ENCODE measurements around the gene PDGFRA. TPM values are rescaled to one million over a fixed set of nuclear protein-coding genes. Genes with fewer than 3 reads are reported as not detected.
A peak's percentile ranks its signal among the peaks of the same experiment; 100 is the strongest.

The PDGFRA gene
- total RNA-seq, 4 donors from 2014 or later = 96.8 to 409 (median 226) TPM

DNA sequence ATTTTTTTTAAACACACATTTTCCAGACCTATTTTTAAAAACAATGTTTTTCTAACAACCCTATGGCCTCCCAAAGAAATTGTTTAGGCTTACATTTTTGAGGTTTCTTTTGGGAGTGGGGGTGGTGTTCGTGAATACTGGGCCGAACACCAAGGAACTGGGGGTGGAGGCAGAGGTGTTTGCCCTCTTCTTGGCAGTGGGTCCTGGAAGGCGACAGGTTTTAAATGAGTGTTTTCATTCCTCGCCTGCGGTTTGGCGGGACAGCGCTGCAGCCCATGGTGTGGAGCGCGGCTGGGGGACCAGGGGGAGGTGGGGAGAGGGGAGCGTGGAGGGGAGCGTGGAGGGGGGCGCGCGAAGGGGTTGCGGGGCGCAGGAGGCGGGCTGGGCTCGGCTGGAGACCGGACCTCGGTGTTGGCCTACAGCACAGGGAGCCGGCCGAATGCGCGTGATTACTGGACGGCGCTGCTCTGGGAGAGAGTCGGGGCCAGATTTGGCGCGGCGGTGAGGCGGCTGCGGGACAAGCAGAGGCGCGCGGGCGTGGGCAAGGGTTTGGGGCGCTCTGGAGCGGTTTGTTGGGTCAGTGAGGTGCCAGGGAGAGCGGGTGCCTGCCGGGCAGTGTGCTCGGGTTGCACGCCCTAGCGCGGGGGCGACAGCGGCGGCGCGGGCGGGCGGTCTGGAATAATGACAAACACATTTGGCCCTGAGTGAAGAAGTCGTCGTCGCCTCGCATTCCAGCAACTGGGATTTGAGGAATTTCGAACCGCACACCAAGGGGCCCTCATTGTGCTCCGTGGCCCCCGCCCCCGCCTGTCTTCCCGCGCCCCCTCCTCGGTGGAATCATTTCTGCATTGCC is 764 bp downstream of the PDGFRA start:
- TF ChIP-seq, protein P1, sequence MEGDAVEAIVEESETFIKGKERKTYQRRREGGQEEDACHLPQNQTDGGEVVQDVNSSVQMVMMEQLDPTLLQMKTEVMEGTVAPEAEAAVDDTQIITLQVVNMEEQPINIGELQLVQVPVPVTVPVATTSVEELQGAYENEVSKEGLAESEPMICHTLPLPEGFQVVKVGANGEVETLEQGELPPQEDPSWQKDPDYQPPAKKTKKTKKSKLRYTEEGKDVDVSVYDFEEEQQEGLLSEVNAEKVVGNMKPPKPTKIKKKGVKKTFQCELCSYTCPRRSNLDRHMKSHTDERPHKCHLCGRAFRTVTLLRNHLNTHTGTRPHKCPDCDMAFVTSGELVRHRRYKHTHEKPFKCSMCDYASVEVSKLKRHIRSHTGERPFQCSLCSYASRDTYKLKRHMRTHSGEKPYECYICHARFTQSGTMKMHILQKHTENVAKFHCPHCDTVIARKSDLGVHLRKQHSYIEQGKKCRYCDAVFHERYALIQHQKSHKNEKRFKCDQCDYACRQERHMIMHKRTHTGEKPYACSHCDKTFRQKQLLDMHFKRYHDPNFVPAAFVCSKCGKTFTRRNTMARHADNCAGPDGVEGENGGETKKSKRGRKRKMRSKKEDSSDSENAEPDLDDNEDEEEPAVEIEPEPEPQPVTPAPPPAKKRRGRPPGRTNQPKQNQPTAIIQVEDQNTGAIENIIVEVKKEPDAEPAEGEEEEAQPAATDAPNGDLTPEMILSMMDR (IDR thresholded peaks at IDR 0.05) = no peak
- TF ChIP-seq POLR2A (IDR thresholded peaks at IDR 0.05) = no peak
- peaks cover 0 to 27% of the 10 kb centered on the region in 2 donors for H3K4me1 ChIP-seq
- intact Hi-C loops (cut with DNase I; ENCODE audit: low total_unique reads) = loop anchor here (5.0 to 10.0 kb wide), 2 partner anchors 1035 to 1213 kb away; no protein-coding TSS in a partner anchor

DNA sequence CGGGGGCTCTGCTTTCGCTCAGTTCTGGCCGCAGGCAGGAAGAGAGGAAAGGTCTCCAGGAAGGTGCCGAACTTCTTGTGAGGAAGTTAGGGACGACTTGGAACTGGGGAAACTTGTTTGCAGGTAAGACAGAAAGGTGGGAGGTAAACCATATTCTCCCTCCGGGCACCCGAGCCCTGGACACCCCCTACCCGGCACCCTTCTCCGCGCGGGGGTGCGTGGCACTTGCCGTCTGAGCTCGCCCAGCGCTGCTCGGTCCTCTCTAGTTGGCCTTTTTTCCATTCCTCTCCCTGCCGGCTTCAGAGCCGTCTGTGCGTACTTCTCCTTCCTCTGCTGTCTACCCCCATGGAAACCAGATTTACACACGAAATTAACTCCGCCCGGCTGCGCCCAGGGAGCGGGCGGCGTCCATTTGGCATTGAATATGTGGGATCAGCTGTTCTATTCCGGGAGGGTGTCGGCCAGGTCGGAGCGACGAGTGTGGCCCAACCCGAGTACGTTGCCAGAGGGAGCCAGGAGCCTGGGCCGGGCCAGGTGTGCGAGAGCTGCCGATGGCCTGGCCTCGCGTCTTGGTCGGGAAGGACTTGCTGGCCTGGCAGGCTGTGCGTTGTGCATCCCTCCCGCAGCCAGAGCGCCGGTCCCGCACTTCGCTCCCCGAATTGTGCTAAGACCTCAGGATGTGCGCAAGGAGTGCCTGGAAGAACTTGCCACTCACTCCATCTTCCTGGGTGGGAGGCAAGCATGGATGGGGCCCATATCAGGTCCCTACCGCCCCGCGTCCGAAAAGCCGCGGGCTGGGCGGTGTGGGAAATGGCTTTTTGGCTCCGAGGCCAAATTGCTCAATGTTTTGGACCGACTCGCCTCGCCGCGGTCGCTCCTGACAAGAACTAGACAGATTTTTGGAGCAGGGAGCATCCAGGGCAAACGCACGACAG is 1.7 kb downstream of the PDGFRA start:
- intact Hi-C loops (cut with DNase I; ENCODE audit: low total_unique reads) = loop anchor here (5.0 to 10.0 kb wide), 2 partner anchors 1036 to 1213 kb away; no protein-coding TSS in a partner anchor
- Histone ChIP-seq H3K36me3 (no peaks in the 10 kb centered on the region), H3K9me3 (no peaks in the 10 kb centered on the region), H3K27ac (peak overlapping the region; percentile 82 to 86), H3K4me3 (peak overlapping the region; percentile 49 to 59), H3K27me3 (peaks cover 51 to 52% of the 10 kb centered on the region in 2 donors), H3K4me1 (peaks cover 0 to 27% of the 10 kb centered on the region in 2 donors)
- DNase-seq = peak; percentile 51 to 77
- TF ChIP-seq, protein P1 (IDR thresholded peaks at IDR 0.05) = no peak
- no peak for TF ChIP-seq POLR2A (IDR thresholded peaks at IDR 0.05)

More for the DNA sequence above, 764 bp downstream of the PDGFRA start:
- DNase-seq = peak in 1 of 2 donors; percentile 25
- Histone ChIP-seq H3K27me3 (peaks cover 53 to 59% of the 10 kb centered on the region in 2 donors), H3K36me3 (no peaks in the 10 kb centered on the region), H3K27ac (peak overlapping the region; percentile 82 to 86), H3K9me3 (no peaks in the 10 kb centered on the region), H3K4me3 (peak overlapping the region; percentile 49 to 59)

GRCh38 chr4:54231419-54231767 is 2.3 kb downstream of the PDGFRA start:
- no peak for DNase-seq
- Histone ChIP-seq H3K4me1 (peaks cover 0 to 27% of the 10 kb centered on the region in 2 donors), H3K27ac (peak overlapping the region; percentile 82 to 86), H3K9me3 (no peaks in the 10 kb centered on the region), H3K4me3 (peak overlapping the region; percentile 49 to 59), H3K27me3 (peaks cover 46 to 48% of the 10 kb centered on the region in 2 donors), H3K36me3 (no peaks in the 10 kb centered on the region)
- TF ChIP-seq, protein P1 (IDR thresholded peaks at IDR 0.05) = no peak
- TF ChIP-seq POLR2A (IDR thresholded peaks at IDR 0.05) = no peak
- intact Hi-C loops (cut with DNase I; ENCODE audit: low total_unique reads) = loop anchor here (5.0 to 10.0 kb wide), 2 partner anchors 1037 to 1214 kb away; no protein-coding TSS in a partner anchor

- H3K4me1 ChIP-seq = peaks cover 0 to 21% of the 10 kb centered on the region in 2 donors
- TF ChIP-seq, protein P1 (IDR thresholded peaks at IDR 0.05) = no peak
- TF ChIP-seq POLR2A (IDR thresholded peaks at IDR 0.05) = no peak
- H3K4me3 ChIP-seq = peak overlapping the region; percentile 49 to 59
- no peaks in the 10 kb centered on the region for H3K36me3 ChIP-seq
- H3K27me3 ChIP-seq = peaks cover 40 to 43% of the 10 kb centered on the region in 2 donors
- H3K9me3 ChIP-seq = no peaks in the 10 kb centered on the region
- intact Hi-C loops (cut with DNase I; ENCODE audit: low total_unique reads) = loop anchor here (5.0 to 10.0 kb wide), 2 partner anchors 1037 to 1215 kb away; no protein-coding TSS in a partner anchor
- H3K27ac ChIP-seq = peak overlapping the region; percentile 82 to 86
- peak; percentile 36 to 63 for DNase-seq
Measured at GRCh38 chr4:54231768-54232688, 2.9 kb downstream of the PDGFRA start.

Measured in uterus (tissue), 4 donors.